ENCODE data around the gene PDE3A. TPM values are rescaled to one million over a fixed set of nuclear protein-coding genes. Genes with fewer than 3 reads are reported as not detected.

The PDE3A gene
- total RNA-seq, 1 experiment from 2014 or later: 2.8 TPM

GRCh38 chr12:20453756-20454310, 85.5 kb downstream of the PDE3A start (continued):
- no peak for TF ChIP-seq CTCF (IDR thresholded peaks at IDR 0.05)

- ChIA-PET POLR2A (no interaction called here), CTCF (no interaction called here)
- Mint-ChIP-seq H3K27ac (no peak overlapping the region), H3K27me3 (ENCODE audit: low read depth) (no peaks in the 10 kb centered on the region), H3K4me3 (no peak overlapping the region), H3K4me1 (peaks cover 7% of the 10 kb centered on the region), H3K9me3 (no peaks in the 10 kb centered on the region), H3K36me3 (no peaks in the 10 kb centered on the region)
- no peak for DNase-seq (ENCODE audit: low spot score)
- ATAC-seq: no peak
- no peak for TF ChIP-seq SOX15 (CRISPR knock-in tag; IDR thresholded peaks at IDR 0.05)
- no peak for TF ChIP-seq FOXK1 (CRISPR knock-in tag; IDR thresholded peaks at IDR 0.05)
- TF ChIP-seq ZMAT4 (CRISPR knock-in tag; IDR thresholded peaks at IDR 0.05): no peak
- no peak for TF ChIP-seq IRF1 (CRISPR knock-in tag; IDR thresholded peaks at IDR 0.05)
- TF ChIP-seq NR2C2 (CRISPR knock-in tag; IDR thresholded peaks at IDR 0.05): no peak
- no peak for TF ChIP-seq ZBTB21 (CRISPR knock-in tag; IDR thresholded peaks at IDR 0.05; ENCODE audit: borderline replicate concordance)
- TF ChIP-seq RORB (CRISPR knock-in tag; IDR thresholded peaks at IDR 0.05): no peak
- no peak for TF ChIP-seq MYBL2 (CRISPR knock-in tag; IDR thresholded peaks at IDR 0.05)
- TF ChIP-seq USF2 (CRISPR knock-in tag; IDR thresholded peaks at IDR 0.05): no peak
- TF ChIP-seq GTF2I (CRISPR knock-in tag; conservative IDR thresholded peaks at IDR 0.05): no peak
- no peak for TF ChIP-seq PRRX2 (CRISPR knock-in tag; IDR thresholded peaks at IDR 0.05)
- TF ChIP-seq FOXP1 (CRISPR knock-in tag; IDR thresholded peaks at IDR 0.05; ENCODE audit: borderline replicate concordance): no peak
- TF ChIP-seq ATF2 (CRISPR knock-in tag; IDR thresholded peaks at IDR 0.05; ENCODE audit: borderline replicate concordance, low read depth): no peak
- TF ChIP-seq ZNF317 (CRISPR knock-in tag; IDR thresholded peaks at IDR 0.05; ENCODE audit: borderline replicate concordance, low read depth): no peak
- no peak for TF ChIP-seq NFYB (CRISPR knock-in tag; conservative IDR thresholded peaks at IDR 0.05; ENCODE audit: low read depth)
- TF ChIP-seq NFE2L1 (CRISPR knock-in tag; IDR thresholded peaks at IDR 0.05): no peak
- TF ChIP-seq ATF1 (CRISPR knock-in tag; IDR thresholded peaks at IDR 0.05): no peak
- TF ChIP-seq IRF2 (CRISPR knock-in tag; IDR thresholded peaks at IDR 0.05; ENCODE audit: borderline replicate concordance, low read depth): no peak
These were observed 86.8 kb downstream of the PDE3A start for GRCh38 chr12:20455001-20455706.

- peaks cover 7% of the 10 kb centered on the region for H3K4me1 Mint-ChIP-seq
- no peaks in the 10 kb centered on the region for H3K9me3 Mint-ChIP-seq
- no peak for ATAC-seq
- no peaks in the 10 kb centered on the region for H3K36me3 Mint-ChIP-seq
- H3K27me3 Mint-ChIP-seq (ENCODE audit: low read depth): no peaks in the 10 kb centered on the region
- no peak for DNase-seq (ENCODE audit: low spot score)
- no peak overlapping the region for H3K4me3 Mint-ChIP-seq
- H3K27ac Mint-ChIP-seq: no peak overlapping the region
- POLR2A ChIA-PET: no interaction called here
- CTCF ChIA-PET: interaction anchor here (1.1 kb wide), 1 partner anchor 92 kb away, joined by 3 read pairs; no protein-coding TSS in a partner anchor
- no peak for TF ChIP-seq TP53 (CRISPR knock-in tag; IDR thresholded peaks at IDR 0.05)
- TF ChIP-seq ZBTB21 (CRISPR knock-in tag; IDR thresholded peaks at IDR 0.05; ENCODE audit: borderline replicate concordance): no peak
- no peak for TF ChIP-seq TEAD1 (CRISPR knock-in tag; IDR thresholded peaks at IDR 0.05)
- no peak for TF ChIP-seq KAT7 (CRISPR knock-in tag; IDR thresholded peaks at IDR 0.05; ENCODE audit: borderline replicate concordance)
- no peak for TF ChIP-seq STAT6 (CRISPR knock-in tag; conservative IDR thresholded peaks at IDR 0.05; ENCODE audit: low read depth)
- no peak for TF ChIP-seq FOXK1 (CRISPR knock-in tag; IDR thresholded peaks at IDR 0.05)
- no peak for TF ChIP-seq PRRX2 (CRISPR knock-in tag; IDR thresholded peaks at IDR 0.05)
- TF ChIP-seq ESRRA (CRISPR knock-in tag; IDR thresholded peaks at IDR 0.05; ENCODE audit: borderline replicate concordance): no peak
- TF ChIP-seq CREM (CRISPR knock-in tag; IDR thresholded peaks at IDR 0.05): no peak
These were observed 89.2 kb downstream of the PDE3A start for GRCh38 chr12:20457582-20457981.
